NCI-H1105 (cell line): Measurements from ENCODE around the gene FRMD4A.
"Not testable (repeated sequence)": the region's sequence is repeated elsewhere in the genome, so short reads cannot be mapped to it uniquely, and the experiment has no call there.

ENCODE experiments used
- DNase-seq: peaks from one replicate; lab custom pipeline; 2025; lab: John Stamatoyannopoulos, UW

FRMD4A gene

DNA sequence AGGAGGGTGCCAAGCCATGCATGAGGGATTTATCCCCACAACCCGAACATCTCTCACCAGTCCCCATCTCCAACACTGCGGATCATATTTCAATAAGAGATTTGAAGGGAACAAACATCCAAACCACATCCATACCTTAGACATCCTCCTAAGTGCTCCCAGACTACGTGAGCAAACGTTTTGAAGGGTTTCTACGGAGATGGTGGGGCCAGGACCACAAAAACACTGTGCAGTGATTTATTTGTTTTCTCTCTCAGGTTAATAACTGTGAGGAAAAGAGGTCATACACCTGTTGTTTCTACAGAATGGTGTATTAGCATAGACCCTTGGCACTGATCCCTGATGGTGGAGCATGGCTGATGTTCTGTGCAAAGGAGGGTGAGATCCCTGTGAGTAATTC lies 277.8 kb downstream of the FRMD4A start:
- no peak for DNase-seq

- no peak for DNase-seq
These were observed 280.1 kb downstream of the FRMD4A start for GRCh38 chr10:14050598-14050997.

- DNase-seq = no peak
These were observed 281.7 kb downstream of the FRMD4A start for GRCh38 chr10:14048930-14049613.

DNA sequence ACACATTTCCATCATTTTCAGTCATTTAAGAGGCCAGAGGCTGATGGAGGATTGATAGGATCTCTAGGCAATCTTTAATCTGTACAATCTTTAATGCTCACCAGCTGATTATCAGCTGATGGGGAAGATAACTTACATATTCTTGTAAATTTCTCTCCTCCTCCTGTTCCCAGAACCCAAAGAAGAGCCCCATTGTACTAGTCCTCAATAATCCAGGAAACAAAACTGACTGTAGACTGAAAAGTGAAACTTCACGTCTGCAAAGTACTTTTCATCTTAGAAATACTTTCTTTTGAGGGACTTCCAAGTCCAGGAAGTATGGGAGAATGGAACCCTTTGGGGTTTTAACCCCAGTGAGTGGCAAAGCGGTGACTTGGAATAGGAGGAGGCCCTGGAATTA lies 283.3 kb downstream of the FRMD4A start:
- no peak for DNase-seq

GRCh38 chr10:14042051-14042450 lies 288.7 kb downstream of the FRMD4A start:
- not testable (repeated sequence) for DNase-seq

DNA sequence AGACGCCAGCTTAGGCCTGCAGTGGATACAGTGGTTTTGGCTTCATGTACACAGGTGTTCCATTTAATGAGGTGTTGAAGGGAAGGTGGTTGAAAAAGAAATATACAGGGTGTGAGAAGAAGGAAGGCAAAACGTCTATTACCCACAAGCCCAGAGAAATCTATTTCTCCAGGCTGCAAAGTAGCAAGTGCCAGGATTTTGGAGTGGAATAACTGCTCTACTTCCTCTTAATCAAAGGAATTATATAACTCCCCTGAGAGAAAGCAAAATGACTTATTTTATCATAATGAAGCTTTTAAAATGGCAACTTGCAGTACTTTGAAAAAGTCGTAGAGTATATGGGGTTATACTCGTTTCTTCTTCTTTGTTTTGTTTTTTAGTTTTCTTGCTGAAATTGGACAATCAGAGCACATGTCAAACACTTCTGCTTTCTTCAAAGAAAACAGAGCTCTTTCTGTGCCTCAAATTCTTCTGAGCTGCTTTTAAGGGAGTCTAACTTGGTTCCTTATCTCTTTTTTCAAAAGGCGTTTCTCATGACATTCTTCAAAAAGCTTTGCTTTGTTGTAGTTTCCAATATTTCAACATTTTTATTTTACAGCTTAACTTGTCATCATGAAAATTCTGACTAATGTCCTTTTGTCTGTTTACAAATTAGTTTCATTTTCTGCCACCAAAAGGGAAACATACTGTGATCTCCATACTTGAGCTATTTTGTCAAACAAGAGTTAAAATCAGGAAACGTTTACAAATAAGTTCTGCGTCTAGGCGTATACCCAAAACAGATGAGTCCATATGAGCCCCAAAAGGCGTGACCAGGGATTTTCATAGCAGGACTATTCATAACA lies 289.7 kb downstream of the FRMD4A start:
- DNase-seq = no peak

- DNase-seq = no peak
These were observed 290.6 kb downstream of the FRMD4A start for GRCh38 chr10:14039968-14040668.

- DNase-seq = no peak
These were observed 294.5 kb downstream of the FRMD4A start for GRCh38 chr10:14036233-14036632.

- no peak for DNase-seq
These were observed 295.2 kb downstream of the FRMD4A start for GRCh38 chr10:14035506-14035905.

DNA sequence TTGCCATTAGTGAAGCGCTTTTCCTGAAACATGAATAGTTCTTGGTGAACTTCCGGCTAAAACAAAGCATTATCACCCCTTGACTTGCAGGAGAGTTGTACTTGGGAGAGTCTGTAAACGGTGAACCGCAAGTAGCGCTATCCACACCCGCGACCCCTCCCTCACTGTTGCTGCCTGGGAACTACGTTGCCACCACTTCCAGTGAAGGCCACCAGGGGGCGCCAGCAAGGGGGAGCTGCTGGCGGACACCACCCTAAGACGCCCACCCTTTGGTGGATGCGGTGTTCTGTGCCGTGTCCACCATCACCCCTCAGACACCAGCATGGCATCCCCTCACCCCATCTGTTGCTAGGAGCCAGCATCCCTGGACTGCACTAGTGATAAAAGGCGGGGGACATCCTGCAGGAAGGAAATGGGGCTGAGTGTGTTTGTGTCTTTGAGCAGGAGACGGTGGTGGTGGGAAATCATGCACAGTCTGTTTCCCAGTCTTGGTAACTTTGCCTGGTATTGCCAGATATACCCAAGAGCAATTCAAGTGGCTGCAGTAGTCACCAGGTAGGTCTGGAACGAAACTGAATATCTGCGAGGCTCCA lies 298.2 kb downstream of the FRMD4A start:
- DNase-seq = no peak

DNA sequence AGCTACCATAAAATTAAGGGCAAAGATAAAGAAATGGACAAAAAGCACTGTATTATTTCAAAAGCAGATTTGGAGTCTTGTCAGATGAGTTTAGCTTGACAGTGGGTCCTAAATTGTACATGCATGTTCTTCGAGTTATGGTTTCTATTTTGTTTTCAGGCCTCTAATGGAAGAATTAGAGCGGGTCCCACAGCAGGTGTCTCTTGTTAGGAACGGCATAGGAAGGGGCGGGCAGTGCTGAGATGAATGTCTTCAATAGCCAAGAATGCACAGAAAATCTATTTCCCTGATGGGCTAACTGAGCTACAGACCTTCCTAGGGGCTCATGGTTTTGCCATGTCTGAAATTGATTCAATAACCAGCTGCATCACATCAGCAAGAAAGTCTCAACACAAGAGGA lies 304.4 kb downstream of the FRMD4A start:
- no peak for DNase-seq

DNA sequence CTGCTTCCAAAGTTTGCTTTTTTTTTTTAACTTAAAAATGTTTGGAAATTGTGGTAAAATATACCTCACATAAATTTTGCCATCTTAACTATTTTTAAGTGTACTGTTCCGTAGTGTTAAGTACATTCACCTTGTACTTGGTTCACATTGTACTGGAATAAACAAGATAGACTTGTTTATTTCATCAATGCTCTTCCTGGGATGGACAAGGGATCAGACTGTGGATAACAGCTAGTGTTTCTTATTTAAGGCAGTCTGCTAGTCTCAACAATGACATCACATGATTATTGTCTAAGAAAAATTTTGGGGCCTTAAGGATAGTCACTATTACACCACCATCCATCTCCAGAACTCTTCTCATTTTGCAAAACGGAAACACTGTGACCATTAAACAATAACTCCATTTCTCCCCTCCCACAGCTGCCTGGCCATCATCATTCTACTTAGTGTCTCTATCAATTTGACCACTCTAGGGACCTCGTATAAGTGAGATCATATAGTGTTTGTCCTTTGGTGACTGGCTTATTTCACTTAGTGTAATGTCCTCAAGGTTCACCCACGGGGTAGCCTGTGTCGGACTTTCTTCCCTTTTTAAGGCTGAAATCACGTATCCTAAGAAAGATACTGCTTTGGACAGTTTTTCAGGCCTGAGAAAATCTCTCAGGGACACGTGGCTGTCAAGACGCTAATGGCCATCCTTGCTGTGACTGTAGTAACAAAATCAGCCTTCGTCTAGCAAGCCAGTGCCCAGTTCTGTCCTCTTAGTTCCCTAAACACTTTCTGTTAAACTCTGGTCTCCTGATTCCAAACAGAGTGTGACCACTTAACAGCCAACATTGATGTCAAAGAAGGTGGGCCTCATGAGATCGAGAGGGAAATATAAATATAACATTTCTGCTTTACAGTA lies 305.2 kb downstream of the FRMD4A start:
- no peak for DNase-seq

DNA sequence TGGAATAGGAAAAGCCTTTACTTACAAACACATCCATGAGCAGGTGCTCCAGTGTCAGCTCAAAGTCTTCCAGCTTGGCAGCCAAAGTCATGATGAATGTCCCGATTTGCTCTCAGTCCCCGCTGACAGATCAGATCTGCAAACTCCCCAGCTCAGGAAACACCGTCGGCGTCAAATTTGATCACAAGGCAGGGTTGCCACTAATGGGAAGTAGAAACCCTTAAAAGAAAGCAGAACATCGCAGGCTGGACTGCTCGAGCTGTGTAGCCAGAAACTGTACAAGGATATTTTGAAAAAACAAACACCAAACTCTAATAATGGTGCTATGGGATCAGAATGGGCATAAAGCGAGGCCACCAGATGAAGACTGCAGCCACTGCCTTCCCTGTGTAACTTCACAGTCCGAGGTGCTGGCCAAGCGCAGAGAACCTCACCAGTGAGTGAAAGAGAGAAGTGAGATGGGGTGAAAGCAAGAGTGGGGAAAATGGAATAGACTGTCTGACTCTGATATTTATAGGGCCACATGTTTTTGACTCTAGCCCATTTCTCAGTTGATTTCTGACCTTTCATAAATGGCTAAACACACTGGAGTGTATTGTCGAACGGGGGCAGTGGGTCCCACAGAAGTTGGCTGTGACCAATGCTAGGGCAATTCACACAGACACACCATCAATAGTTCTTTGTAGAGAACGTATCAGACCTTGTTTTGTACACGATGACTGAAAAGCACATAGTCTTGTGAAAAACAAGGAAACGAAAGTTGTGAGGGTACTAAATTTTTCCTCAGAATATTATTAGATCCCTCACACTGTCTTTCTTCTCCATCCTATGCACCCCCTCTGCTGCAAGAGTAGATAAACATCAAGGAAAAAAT lies 306.2 kb downstream of the FRMD4A start:
- no peak for DNase-seq

- DNase-seq = no peak
These were observed 306.9 kb downstream of the FRMD4A start for GRCh38 chr10:14023673-14024328.

DNA sequence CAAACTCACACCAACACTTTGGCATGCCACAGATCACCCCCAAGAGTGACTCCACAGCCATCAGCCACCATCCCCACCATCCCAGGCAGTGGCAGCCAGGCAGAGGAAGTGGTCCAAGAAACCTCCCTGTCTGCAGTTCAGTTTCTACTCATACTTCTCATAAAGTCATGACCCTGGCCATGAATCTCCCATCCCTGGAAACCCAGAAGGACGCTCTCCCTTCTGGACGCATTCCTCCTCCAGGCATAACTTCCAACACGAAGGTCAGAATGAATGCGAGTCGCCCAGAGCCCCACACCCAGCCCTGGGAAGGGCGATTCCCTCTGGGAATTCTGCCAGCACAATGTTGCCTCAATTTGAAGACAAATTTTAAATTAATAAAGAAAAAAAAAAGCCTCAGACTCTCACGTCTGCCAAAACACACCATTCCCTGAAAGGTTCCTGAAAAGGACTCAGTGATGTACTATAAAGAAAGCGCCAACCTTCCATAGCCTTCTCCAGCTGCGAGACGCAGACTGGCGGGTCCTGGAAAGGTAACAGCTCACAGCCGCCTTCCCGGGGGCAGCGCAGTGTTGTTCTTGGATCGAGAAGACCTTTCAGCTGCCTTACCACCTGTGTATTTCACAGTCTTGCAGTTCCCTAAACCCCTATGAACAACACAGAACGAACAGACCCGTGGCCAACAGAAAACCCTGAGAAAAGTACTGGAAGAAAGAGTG lies 307.6 kb downstream of the FRMD4A start:
- no peak for DNase-seq

- no peak for DNase-seq
These were observed 308.7 kb downstream of the FRMD4A start for GRCh38 chr10:14022052-14022451.

- DNase-seq = no peak
These were observed 310.6 kb downstream of the FRMD4A start for GRCh38 chr10:14020037-14020664.

DNA sequence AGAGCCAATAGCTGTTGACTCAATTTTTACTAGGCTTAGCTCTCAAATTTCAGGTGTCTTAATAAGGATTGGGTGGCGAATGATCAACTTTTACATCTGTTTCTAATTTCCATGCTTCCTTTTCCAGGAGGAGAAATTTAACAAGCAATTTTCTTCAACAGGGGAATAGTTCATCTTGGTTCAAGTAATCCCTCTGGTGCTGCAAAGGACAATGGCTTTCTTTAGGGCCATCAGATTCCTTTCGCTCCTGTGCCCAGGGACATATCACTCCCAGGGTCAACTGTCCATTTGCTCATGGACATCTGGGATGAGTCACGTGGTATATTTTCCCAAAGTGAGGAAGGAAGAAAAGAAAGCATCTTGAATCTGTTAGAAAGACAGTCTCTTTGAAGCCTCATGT lies 313.3 kb downstream of the FRMD4A start:
- DNase-seq = no peak

DNA sequence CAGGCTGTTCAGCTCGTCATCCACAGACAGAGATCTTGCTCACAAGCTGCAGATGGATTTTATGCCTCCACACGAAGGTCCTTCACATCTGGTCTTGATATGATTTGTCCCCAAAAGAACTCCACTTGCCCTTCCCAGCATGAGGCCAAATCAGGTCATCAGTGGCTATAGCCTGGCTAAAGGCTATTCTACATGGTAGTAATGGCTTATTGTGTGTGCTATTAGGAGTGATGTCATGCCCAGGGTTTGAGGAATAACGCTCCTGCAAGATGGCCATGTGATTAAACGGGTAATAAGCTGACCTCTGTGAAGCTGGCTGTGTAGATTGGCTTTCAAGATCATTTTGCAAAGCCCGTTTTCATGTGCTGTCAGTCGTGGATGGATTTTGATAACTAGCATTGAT lies 313.8 kb downstream of the FRMD4A start:
- no peak for DNase-seq
